Measurements from ENCODE around the gene CELA2B.

The CELA2B gene

GRCh38 chr1:15442119-15442518, 33.8 kb upstream of the CELA2B start (continued):
- TF ChIP-seq POU6F1 (CRISPR knock-in tag; IDR thresholded peaks at IDR 0.05; ENCODE audit: borderline replicate concordance, low read depth) (no peak), ZFP30 (CRISPR knock-in tag; IDR thresholded peaks at IDR 0.05) (no peak), PATZ1 (CRISPR knock-in tag; IDR thresholded peaks at IDR 0.05; ENCODE audit: borderline replicate concordance) (no peak), CSDC2 (CRISPR knock-in tag; IDR thresholded peaks at IDR 0.05) (no peak), RARB (CRISPR knock-in tag; IDR thresholded peaks at IDR 0.05) (no peak), TOX (CRISPR knock-in tag; IDR thresholded peaks at IDR 0.05; ENCODE audit: borderline replicate concordance) (no peak)

- TF ChIP-seq GLIS3 (CRISPR knock-in tag; IDR thresholded peaks at IDR 0.05) (no peak), PPARA (CRISPR knock-in tag; IDR thresholded peaks at IDR 0.05; ENCODE audit: borderline replicate concordance) (no peak), TOX (CRISPR knock-in tag; IDR thresholded peaks at IDR 0.05; ENCODE audit: borderline replicate concordance) (no peak), SNAI2 (CRISPR knock-in tag; IDR thresholded peaks at IDR 0.05) (no peak), RARB (CRISPR knock-in tag; IDR thresholded peaks at IDR 0.05) (no peak)
- no peak for ATAC-seq
These were observed 33.1 kb upstream of the CELA2B start for GRCh38 chr1:15442759-15443158.

- ATAC-seq = no peak
- TF ChIP-seq ZNF70 (CRISPR knock-in tag; IDR thresholded peaks at IDR 0.05) (no peak), ZFP30 (CRISPR knock-in tag; IDR thresholded peaks at IDR 0.05) (no peak), TCF4 (CRISPR knock-in tag; IDR thresholded peaks at IDR 0.05; ENCODE audit: borderline replicate concordance) (no peak), ESRRG (CRISPR knock-in tag; IDR thresholded peaks at IDR 0.05) (no peak), CSDC2 (CRISPR knock-in tag; IDR thresholded peaks at IDR 0.05) (no peak), CSRNP3 (CRISPR knock-in tag; IDR thresholded peaks at IDR 0.05) (no peak)
These were observed 32.6 kb upstream of the CELA2B start for GRCh38 chr1:15443281-15443680.

- ATAC-seq = no peak
- TF ChIP-seq ZFP3 (CRISPR knock-in tag; IDR thresholded peaks at IDR 0.05) = no peak
- no peak for TF ChIP-seq ZNF8 (CRISPR knock-in tag; IDR thresholded peaks at IDR 0.05)
- TF ChIP-seq ESRRG (CRISPR knock-in tag; IDR thresholded peaks at IDR 0.05) = no peak
- TF ChIP-seq POU6F1 (CRISPR knock-in tag; IDR thresholded peaks at IDR 0.05; ENCODE audit: borderline replicate concordance, low read depth) = no peak
- TF ChIP-seq ARNTL (CRISPR knock-in tag; IDR thresholded peaks at IDR 0.05; ENCODE audit: borderline replicate concordance, low read depth) = no peak
- TF ChIP-seq OSR1 (CRISPR knock-in tag; IDR thresholded peaks at IDR 0.05) = no peak
- no peak for TF ChIP-seq ISL1 (CRISPR knock-in tag; IDR thresholded peaks at IDR 0.05)
- no peak for TF ChIP-seq CSDC2 (CRISPR knock-in tag; IDR thresholded peaks at IDR 0.05)
- TF ChIP-seq BACH2 (CRISPR knock-in tag; IDR thresholded peaks at IDR 0.05; ENCODE audit: borderline replicate concordance) = no peak
- TF ChIP-seq SNAI2 (CRISPR knock-in tag; IDR thresholded peaks at IDR 0.05) = no peak
- TF ChIP-seq CSRNP3 (CRISPR knock-in tag; IDR thresholded peaks at IDR 0.05) = no peak
- no peak for TF ChIP-seq RARB (CRISPR knock-in tag; IDR thresholded peaks at IDR 0.05)
- no peak for TF ChIP-seq TSHZ2 (CRISPR knock-in tag; IDR thresholded peaks at IDR 0.05)
- no peak for TF ChIP-seq TCF4 (CRISPR knock-in tag; IDR thresholded peaks at IDR 0.05; ENCODE audit: borderline replicate concordance)
- TF ChIP-seq PATZ1 (CRISPR knock-in tag; IDR thresholded peaks at IDR 0.05; ENCODE audit: borderline replicate concordance) = no peak
- TF ChIP-seq PPARA (CRISPR knock-in tag; IDR thresholded peaks at IDR 0.05; ENCODE audit: borderline replicate concordance) = no peak
- TF ChIP-seq GLIS3 (CRISPR knock-in tag; IDR thresholded peaks at IDR 0.05) = no peak
- no peak for TF ChIP-seq ZC3H10 (CRISPR knock-in tag; IDR thresholded peaks at IDR 0.05)
- no peak for TF ChIP-seq ZNF70 (CRISPR knock-in tag; IDR thresholded peaks at IDR 0.05)
These were observed 31.2 kb upstream of the CELA2B start for GRCh38 chr1:15444468-15445389.
